HepG2 (cell line): ENCODE results near the gene SLU7. TPM values are rescaled to one million over a fixed set of nuclear protein-coding genes. Genes with fewer than 3 reads are reported as not detected.
A peak's percentile ranks its signal among the peaks of the same experiment; 100 is the strongest.

Experiments used
- BRCA1 ChIP-seq: sonication (generic); formaldehyde crosslinking; IDR thresholded peaks from 2 replicates; pipeline ENCODE4 v1.4.0; 2020; ENCODE audit warnings: missing genetic modification reagents
- CBFB ChIP-seq: sonication (generic); formaldehyde crosslinking; IDR thresholded peaks from 2 replicates; pipeline ENCODE4 v1.4.0; 2020; ENCODE audit warnings: missing genetic modification reagents
- KDM5B ChIP-seq: sonication (generic); formaldehyde crosslinking; IDR thresholded peaks from 2 replicates; pipeline ENCODE4 v1.4.0; 2020; ENCODE audit warnings: missing genetic modification reagents, mild to moderate bottlenecking, borderline replicate concordance
- RAD21 ChIP-seq: fragments of 450-650 bp; formaldehyde crosslinking; IDR thresholded peaks from 2 replicates; pipeline ENCODE4 v1.5.0; 2020; ENCODE audit warnings: mild to moderate bottlenecking
- SALL1 ChIP-seq: sonication (generic); formaldehyde crosslinking; IDR thresholded peaks from 2 replicates; pipeline ENCODE4 v1.8.0; 2022; ENCODE audit warnings: mild to moderate bottlenecking, missing genetic modification reagents
- SRF ChIP-seq: IDR thresholded peaks from 2 replicates; pipeline ENCODE4 v1.6.1; 2011; ENCODE audit warnings: mild to moderate bottlenecking, low read depth, low read length, moderate library complexity
- ZKSCAN1 ChIP-seq: fragments of 150-350 bp; IDR thresholded peaks from 2 replicates; pipeline ENCODE4 v1.6.1; 2014; ENCODE audit warnings: low read length
- ZNF224 ChIP-seq: sonication (generic); formaldehyde crosslinking; IDR thresholded peaks from 2 replicates; pipeline ENCODE4 v1.5.0; 2020; ENCODE audit warnings: mild to moderate bottlenecking, missing genetic modification reagents
- ZNF235 ChIP-seq: sonication (generic); formaldehyde crosslinking; IDR thresholded peaks from 2 replicates; pipeline ENCODE4 v1.8.1; 2023; ENCODE audit warnings: mild to moderate bottlenecking, missing genetic modification reagents, borderline replicate concordance
- ZNF614 ChIP-seq: IDR thresholded peaks from 2 replicates; pipeline ENCODE4 v1.6.1; 2018; ENCODE audit warnings: missing biosample characterization, missing genetic modification reagents, inconsistent platforms, borderline replicate concordance
- polyA plus RNA-seq, 8 experiments: library from polyadenylated mRNA; depleted of rRNA in 3 of 8; stranded (reverse) in 7 of 8; unstranded in 1 of 8; fragments of >200 nt; fragmentation: Illumina TruSeq in 4 of 8; extraction: Trizol in 4 of 8; gene quantifications; 2 replicates each; pipeline versions ENCODE4 v1.2.1 to v1.2.3, GENCODE V29; 2011 to 2016; ENCODE audit warnings: low read depth in 4 of 8, missing spikeins in 1 of 8, mixed read lengths in 1 of 8; ENCODE audit not compliant: insufficient read depth in 1 of 8
- total RNA-seq, 5 experiments: library from RNA; depleted of rRNA; stranded (reverse); fragments of >200 nt; fragmentation: Illumina TruSeq; extraction: Trizol; gene quantifications; 2 replicates each; pipeline ENCODE4 v1.2.3, GENCODE V29; 2016; ENCODE audit warnings: low read depth in 1 of 5
- TF ChIP-seq, protein P1 (sequence below): sonication (generic); formaldehyde crosslinking; IDR thresholded peaks from 2 replicates; pipeline ENCODE4 v1.4.0; 2020; ENCODE audit warnings: missing genetic modification reagents, borderline replicate concordance
- TF ChIP-seq, protein P2 (sequence below): sonication (generic); IDR thresholded peaks from 2 replicates; pipeline ENCODE4 v1.6.1; 2016; ENCODE audit warnings: low read depth, borderline replicate concordance
- TF ChIP-seq, protein P3 (sequence below): sonication (generic); formaldehyde crosslinking; IDR thresholded peaks from 2 replicates; pipeline ENCODE4 v1.4.0; 2020; ENCODE audit warnings: mild to moderate bottlenecking, missing genetic modification reagents
- TF ChIP-seq, protein P4 (sequence below): sonication (generic); formaldehyde crosslinking; IDR thresholded peaks from 2 replicates; pipeline ENCODE4 v1.5.0; 2020; ENCODE audit warnings: missing genetic modification reagents
- TF ChIP-seq, protein P5 (sequence below), 2 experiments: sonication (generic) in 1 of 2; formaldehyde crosslinking in 1 of 2; IDR thresholded peaks; 2 replicates each; pipeline versions ENCODE4 v1.4.0 to v1.6.1; 2016 to 2020; ENCODE audit warnings: borderline replicate concordance in 1 of 2, low read depth in 1 of 2, mild to moderate bottlenecking in 1 of 2, missing genetic modification reagents in 1 of 2
- TF ChIP-seq, protein P6 (sequence below): sonication (generic); formaldehyde crosslinking; IDR thresholded peaks from 2 replicates; pipeline ENCODE4 v1.9.0; 2021; ENCODE audit warnings: missing genetic modification reagents, borderline replicate concordance

The SLU7 gene
- total and polyA plus RNA-seq, 2 of the 13 experiments (the other 11 are each of a cell fraction or from before 2014, with no cell fraction given) = 24.0 to 39.2 TPM

DNA sequence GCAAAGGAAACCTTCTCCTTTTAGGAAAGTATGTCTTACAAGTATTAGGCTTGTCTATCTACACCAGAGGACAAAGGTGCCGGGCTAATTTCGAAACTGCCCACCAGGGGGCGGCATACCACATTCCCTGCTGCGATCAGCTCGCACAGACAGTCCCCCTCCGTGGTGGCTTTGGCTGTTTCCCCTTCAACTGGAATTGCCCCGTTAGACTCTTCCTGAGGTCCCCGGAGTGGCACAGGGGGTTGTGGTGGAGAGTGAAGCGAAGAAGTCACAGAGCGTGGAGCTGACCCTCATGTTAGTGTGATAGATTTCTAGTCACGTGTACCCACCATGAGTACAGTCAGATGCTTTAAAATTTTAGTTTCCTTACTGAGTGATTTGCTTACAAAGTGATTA lies 20.3 kb upstream of the SLU7 start (continued):
- TF ChIP-seq, protein P1, sequence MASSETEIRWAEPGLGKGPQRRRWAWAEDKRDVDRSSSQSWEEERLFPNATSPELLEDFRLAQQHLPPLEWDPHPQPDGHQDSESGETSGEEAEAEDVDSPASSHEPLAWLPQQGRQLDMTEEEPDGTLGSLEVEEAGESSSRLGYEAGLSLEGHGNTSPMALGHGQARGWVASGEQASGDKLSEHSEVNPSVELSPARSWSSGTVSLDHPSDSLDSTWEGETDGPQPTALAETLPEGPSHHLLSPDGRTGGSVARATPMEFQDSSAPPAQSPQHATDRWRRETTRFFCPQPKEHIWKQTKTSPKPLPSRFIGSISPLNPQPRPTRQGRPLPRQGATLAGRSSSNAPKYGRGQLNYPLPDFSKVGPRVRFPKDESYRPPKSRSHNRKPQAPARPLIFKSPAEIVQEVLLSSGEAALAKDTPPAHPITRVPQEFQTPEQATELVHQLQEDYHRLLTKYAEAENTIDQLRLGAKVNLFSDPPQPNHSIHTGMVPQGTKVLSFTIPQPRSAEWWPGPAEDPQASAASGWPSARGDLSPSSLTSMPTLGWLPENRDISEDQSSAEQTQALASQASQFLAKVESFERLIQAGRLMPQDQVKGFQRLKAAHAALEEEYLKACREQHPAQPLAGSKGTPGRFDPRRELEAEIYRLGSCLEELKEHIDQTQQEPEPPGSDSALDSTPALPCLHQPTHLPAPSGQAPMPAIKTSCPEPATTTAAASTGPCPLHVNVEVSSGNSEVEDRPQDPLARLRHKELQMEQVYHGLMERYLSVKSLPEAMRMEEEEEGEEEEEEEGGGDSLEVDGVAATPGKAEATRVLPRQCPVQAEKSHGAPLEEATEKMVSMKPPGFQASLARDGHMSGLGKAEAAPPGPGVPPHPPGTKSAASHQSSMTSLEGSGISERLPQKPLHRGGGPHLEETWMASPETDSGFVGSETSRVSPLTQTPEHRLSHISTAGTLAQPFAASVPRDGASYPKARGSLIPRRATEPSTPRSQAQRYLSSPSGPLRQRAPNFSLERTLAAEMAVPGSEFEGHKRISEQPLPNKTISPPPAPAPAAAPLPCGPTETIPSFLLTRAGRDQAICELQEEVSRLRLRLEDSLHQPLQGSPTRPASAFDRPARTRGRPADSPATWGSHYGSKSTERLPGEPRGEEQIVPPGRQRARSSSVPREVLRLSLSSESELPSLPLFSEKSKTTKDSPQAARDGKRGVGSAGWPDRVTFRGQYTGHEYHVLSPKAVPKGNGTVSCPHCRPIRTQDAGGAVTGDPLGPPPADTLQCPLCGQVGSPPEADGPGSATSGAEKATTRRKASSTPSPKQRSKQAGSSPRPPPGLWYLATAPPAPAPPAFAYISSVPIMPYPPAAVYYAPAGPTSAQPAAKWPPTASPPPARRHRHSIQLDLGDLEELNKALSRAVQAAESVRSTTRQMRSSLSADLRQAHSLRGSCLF (CRISPR knock-in tag) = no peak
- TF ChIP-seq KDM5B (CRISPR knock-in tag) (no peak), ZNF235 (CRISPR knock-in tag) (no peak), CBFB (CRISPR knock-in tag) (no peak), ZKSCAN1 (no peak), SRF (no peak), SALL1 (CRISPR knock-in tag) (peak; percentile 54), BRCA1 (no peak), ZNF224 (CRISPR knock-in tag) (no peak), RAD21 (CRISPR knock-in tag) (peak; percentile 75), ZNF614 (no peak)
- TF ChIP-seq, protein P2, sequence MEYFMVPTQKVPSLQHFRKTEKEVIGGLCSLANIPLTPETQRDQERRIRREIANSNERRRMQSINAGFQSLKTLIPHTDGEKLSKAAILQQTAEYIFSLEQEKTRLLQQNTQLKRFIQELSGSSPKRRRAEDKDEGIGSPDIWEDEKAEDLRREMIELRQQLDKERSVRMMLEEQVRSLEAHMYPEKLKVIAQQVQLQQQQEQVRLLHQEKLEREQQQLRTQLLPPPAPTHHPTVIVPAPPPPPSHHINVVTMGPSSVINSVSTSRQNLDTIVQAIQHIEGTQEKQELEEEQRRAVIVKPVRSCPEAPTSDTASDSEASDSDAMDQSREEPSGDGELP = no peak
- TF ChIP-seq, protein P3, sequence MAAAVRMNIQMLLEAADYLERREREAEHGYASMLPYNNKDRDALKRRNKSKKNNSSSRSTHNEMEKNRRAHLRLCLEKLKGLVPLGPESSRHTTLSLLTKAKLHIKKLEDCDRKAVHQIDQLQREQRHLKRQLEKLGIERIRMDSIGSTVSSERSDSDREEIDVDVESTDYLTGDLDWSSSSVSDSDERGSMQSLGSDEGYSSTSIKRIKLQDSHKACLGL (CRISPR knock-in tag) = no peak
- TF ChIP-seq, protein P4, sequence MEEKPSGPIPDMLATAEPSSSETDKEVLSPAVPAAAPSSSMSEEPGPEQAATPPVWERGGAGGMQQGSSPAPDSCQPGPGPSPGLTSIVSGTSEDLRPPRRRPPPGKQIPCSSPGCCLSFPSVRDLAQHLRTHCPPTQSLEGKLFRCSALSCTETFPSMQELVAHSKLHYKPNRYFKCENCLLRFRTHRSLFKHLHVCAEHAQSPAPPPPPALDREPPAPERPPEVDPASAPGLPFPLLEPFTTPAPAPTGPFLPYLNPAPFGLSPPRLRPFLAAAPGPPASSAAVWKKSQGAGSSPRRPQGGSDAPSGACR (CRISPR knock-in tag) = no peak
- TF ChIP-seq, protein P5, sequence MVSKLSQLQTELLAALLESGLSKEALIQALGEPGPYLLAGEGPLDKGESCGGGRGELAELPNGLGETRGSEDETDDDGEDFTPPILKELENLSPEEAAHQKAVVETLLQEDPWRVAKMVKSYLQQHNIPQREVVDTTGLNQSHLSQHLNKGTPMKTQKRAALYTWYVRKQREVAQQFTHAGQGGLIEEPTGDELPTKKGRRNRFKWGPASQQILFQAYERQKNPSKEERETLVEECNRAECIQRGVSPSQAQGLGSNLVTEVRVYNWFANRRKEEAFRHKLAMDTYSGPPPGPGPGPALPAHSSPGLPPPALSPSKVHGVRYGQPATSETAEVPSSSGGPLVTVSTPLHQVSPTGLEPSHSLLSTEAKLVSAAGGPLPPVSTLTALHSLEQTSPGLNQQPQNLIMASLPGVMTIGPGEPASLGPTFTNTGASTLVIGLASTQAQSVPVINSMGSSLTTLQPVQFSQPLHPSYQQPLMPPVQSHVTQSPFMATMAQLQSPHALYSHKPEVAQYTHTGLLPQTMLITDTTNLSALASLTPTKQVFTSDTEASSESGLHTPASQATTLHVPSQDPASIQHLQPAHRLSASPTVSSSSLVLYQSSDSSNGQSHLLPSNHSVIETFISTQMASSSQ (IDR thresholded peaks at IDR 0.05; ENCODE audit: low read depth) = no peak
- TF ChIP-seq, protein P5 (CRISPR knock-in tag; IDR thresholded peaks at IDR 0.05; ENCODE audit: borderline replicate concordance) = peak; percentile 24; the same call in 1 of the 2 replicates
- TF ChIP-seq, protein P6, sequence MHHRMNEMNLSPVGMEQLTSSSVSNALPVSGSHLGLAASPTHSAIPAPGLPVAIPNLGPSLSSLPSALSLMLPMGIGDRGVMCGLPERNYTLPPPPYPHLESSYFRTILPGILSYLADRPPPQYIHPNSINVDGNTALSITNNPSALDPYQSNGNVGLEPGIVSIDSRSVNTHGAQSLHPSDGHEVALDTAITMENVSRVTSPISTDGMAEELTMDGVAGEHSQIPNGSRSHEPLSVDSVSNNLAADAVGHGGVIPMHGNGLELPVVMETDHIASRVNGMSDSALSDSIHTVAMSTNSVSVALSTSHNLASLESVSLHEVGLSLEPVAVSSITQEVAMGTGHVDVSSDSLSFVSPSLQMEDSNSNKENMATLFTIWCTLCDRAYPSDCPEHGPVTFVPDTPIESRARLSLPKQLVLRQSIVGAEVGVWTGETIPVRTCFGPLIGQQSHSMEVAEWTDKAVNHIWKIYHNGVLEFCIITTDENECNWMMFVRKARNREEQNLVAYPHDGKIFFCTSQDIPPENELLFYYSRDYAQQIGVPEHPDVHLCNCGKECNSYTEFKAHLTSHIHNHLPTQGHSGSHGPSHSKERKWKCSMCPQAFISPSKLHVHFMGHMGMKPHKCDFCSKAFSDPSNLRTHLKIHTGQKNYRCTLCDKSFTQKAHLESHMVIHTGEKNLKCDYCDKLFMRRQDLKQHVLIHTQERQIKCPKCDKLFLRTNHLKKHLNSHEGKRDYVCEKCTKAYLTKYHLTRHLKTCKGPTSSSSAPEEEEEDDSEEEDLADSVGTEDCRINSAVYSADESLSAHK (CRISPR knock-in tag) = no peak
